IMR-90 (cell line): ENCODE results near the gene ALOXE3. TPM values are rescaled to one million over a fixed set of nuclear protein-coding genes. Genes with fewer than 3 reads are reported as not detected.

Experiments used
- ATAC-seq: fragments of 200-7000 bp; cut with Tn5 transposase; 2 replicates; pipeline ENCODE4 v1.9.1; 2020; ENCODE audit warnings: low read depth, mild to moderate bottlenecking, moderate library complexity
- BruUV-seq: library from RNA; stranded (reverse); fragments of 400-500 nt; replicated peaks from 2 replicates; lab custom pipeline; 2021; lab: Mats Ljungman, UMichigan
- CTCF ChIA-PET: fragments of 300-600 bp; formaldehyde crosslinking; extraction: SDS; loops from one replicate; lab custom pipeline; 2021; ENCODE audit warnings: antibody characterized with exemption; lab: Yijun Ruan, JAX
- POLR2A ChIA-PET: fragments of 300-600 bp; sonication (Branson Sonifier 250); formaldehyde crosslinking; loops from one replicate; lab custom pipeline; 2022; ENCODE audit warnings: antibody characterized with exemption; ENCODE audit not compliant: unreplicated experiment; lab: Charles Lee
- DNase-seq: peaks from one replicate; pipeline ENCODE4 v3.0.0; 2013
- H2AFZ ChIP-seq: replicated peaks from 2 replicates; pipeline ENCODE3; 2013; ENCODE audit warnings: low read length, mild to moderate bottlenecking; ENCODE audit not compliant: poor library complexity
- H2AK5ac ChIP-seq: 2 replicates; pipeline ENCODE4 v1.6.1; 2013; ENCODE audit warnings: low read depth, low read length, inconsistent platforms
- H2AK9ac ChIP-seq: replicated peaks from 2 replicates; pipeline ENCODE3; 2013; ENCODE audit warnings: mild to moderate bottlenecking, low read depth, low read length, moderate library complexity; ENCODE audit not compliant: poor library complexity
- H2BK120ac ChIP-seq: 2 replicates; pipeline ENCODE4 v1.6.1; 2013; ENCODE audit warnings: low read depth, low read length, inconsistent platforms
- H2BK15ac ChIP-seq: 3 replicates; pipeline ENCODE4 v1.6.1; 2013; ENCODE audit warnings: low read depth, low read length, inconsistent platforms
- H2BK20ac ChIP-seq: 2 replicates; pipeline ENCODE4 v1.6.1; 2013; ENCODE audit warnings: low read depth, mild to moderate bottlenecking, inconsistent platforms, low read length, moderate library complexity
- H2BK5ac ChIP-seq: 2 replicates; pipeline ENCODE4 v1.6.1; 2013; ENCODE audit warnings: mild to moderate bottlenecking, low read depth, low read length, inconsistent platforms; ENCODE audit not compliant: poor library complexity, severe bottlenecking
- H3K14ac ChIP-seq: replicated peaks from 2 replicates; pipeline ENCODE4 v1.6.1; 2013; ENCODE audit warnings: low read depth, low read length, inconsistent platforms
- H3K18ac ChIP-seq: 2 replicates; pipeline ENCODE4 v1.6.1; 2013; ENCODE audit warnings: low read depth, low read length, control low read depth
- H3K23ac ChIP-seq: 2 replicates; pipeline ENCODE4 v1.6.1; 2013; ENCODE audit warnings: low read depth, low read length, inconsistent platforms
- H3K27ac ChIP-seq: 2 replicates; pipeline ENCODE4 v1.5.1; 2013; ENCODE audit warnings: mild to moderate bottlenecking, control low read depth, low read length; ENCODE audit not compliant: insufficient read depth
- H3K27me3 ChIP-seq: 2 replicates; pipeline ENCODE4 v1.6.1; 2013; ENCODE audit warnings: low read length; ENCODE audit not compliant: control insufficient read depth, insufficient read depth
- H3K36me3 ChIP-seq: 2 replicates; pipeline ENCODE4 v1.6.1; 2013; ENCODE audit warnings: low read length, mixed read lengths; ENCODE audit not compliant: control insufficient read depth, insufficient read depth
- H3K4ac ChIP-seq: 2 replicates; pipeline ENCODE4 v1.6.1; 2013; ENCODE audit warnings: low read depth, low read length, inconsistent platforms
- H3K4me1 ChIP-seq: 2 replicates; pipeline ENCODE4 v1.6.1; 2013; ENCODE audit warnings: low read length, mixed read lengths; ENCODE audit not compliant: control insufficient read depth, insufficient read depth
- H3K4me2 ChIP-seq: 2 replicates; pipeline ENCODE4 v1.6.1; 2013; ENCODE audit warnings: low read depth, mild to moderate bottlenecking, control low read depth, low read length, moderate library complexity
- H3K4me3 ChIP-seq: 2 replicates; pipeline ENCODE4 v1.5.1; 2013; ENCODE audit warnings: low read depth, mild to moderate bottlenecking, control low read depth, low read length, moderate library complexity; ENCODE audit not compliant: insufficient read depth
- H3K56ac ChIP-seq: 2 replicates; pipeline ENCODE4 v1.6.1; 2013; ENCODE audit warnings: low read length, inconsistent platforms; ENCODE audit not compliant: insufficient read depth; ENCODE audit errors: extremely low read depth
- H3K79me1 ChIP-seq, 2 experiments: 2 replicates each; pipeline ENCODE4 v1.6.1; 2013; ENCODE audit warnings: low read length in 2 of 2, inconsistent platforms in 1 of 2, low read depth in 1 of 2
- H3K9ac ChIP-seq: 2 replicates; pipeline ENCODE4 v1.6.1; 2013; ENCODE audit warnings: low read depth, low read length, control low read depth
- H3K9me1 ChIP-seq: 2 replicates; pipeline ENCODE4 v1.6.1; 2013; ENCODE audit warnings: low read length, inconsistent platforms; ENCODE audit not compliant: insufficient read depth
- H3K9me3 ChIP-seq: 2 replicates; pipeline ENCODE4 v1.6.1; 2013; ENCODE audit warnings: low read length; ENCODE audit not compliant: control insufficient read depth, insufficient read depth
- H4K20me1 ChIP-seq: 2 replicates; pipeline ENCODE4 v1.6.1; 2013; ENCODE audit warnings: low read length, inconsistent platforms; ENCODE audit not compliant: insufficient read depth
- H4K5ac ChIP-seq: 2 replicates; pipeline ENCODE4 v1.6.1; 2013; ENCODE audit warnings: mild to moderate bottlenecking, low read depth, low read length, control low read depth
- H4K8ac ChIP-seq, 2 experiments: 2 replicates each; pipeline ENCODE4 v1.6.1; 2013; ENCODE audit warnings: low read depth in 2 of 2, low read length in 2 of 2, control low read depth in 1 of 2, inconsistent platforms in 1 of 2
- H4K91ac ChIP-seq: 2 replicates; pipeline ENCODE4 v1.6.1; 2013; ENCODE audit warnings: low read depth, low read length, inconsistent platforms; ENCODE audit not compliant: insufficient read depth
- CTCF ChIP-seq: conservative IDR thresholded peaks from 2 replicates; pipeline ENCODE4 v1.5.1; 2012; ENCODE audit warnings: mild to moderate bottlenecking, low read depth, low read length, improper control_type of control experiment
- MAZ ChIP-seq: IDR thresholded peaks from 2 replicates; pipeline ENCODE4 v1.6.1; 2012; ENCODE audit warnings: low read depth, mild to moderate bottlenecking, low read length, improper control_type of control experiment, moderate library complexity, borderline replicate concordance
- MXI1 ChIP-seq: IDR thresholded peaks from 2 replicates; pipeline ENCODE4 v1.6.1; 2012; ENCODE audit warnings: low read depth, mild to moderate bottlenecking, low read length, moderate library complexity, borderline replicate concordance
- RAD21 ChIP-seq: IDR thresholded peaks from 2 replicates; pipeline ENCODE4 v1.6.1; 2012; ENCODE audit warnings: low read length, improper control_type of control experiment
- SMC3 ChIP-seq: fragments of 150-350 bp; IDR thresholded peaks from 2 replicates; pipeline ENCODE4 v1.6.1; 2016; ENCODE audit warnings: low read depth, mild to moderate bottlenecking, antibody characterized with exemption, low read length, moderate library complexity
- WGBS, 2 experiments: methylation state at CpG; one replicate each; pipeline versions ENCODE4 v1.1.5 to v1.1.7; 2013; ENCODE audit warnings: missing lambda C conversion rate in 2 of 2; ENCODE audit not compliant: insufficient read length in 1 of 2; ENCODE audit errors: extremely low coverage in 2 of 2; 5-methylcytosine and 5-hydroxymethylcytosine counted together
- dilution Hi-C: fragments of 300-500 bp; cut with HindIII; formaldehyde crosslinking; loops from one replicate; pipeline ENCODE4 v1.14.3; 2018; ENCODE audit warnings: low sequenced_read_pairs; ENCODE audit not compliant: unreplicated experiment
- in situ Hi-C: fragments of 300-500 bp; cut with MboI; formaldehyde crosslinking; loops from 3 replicates; pipeline ENCODE4 v1.14.3; 2019; ENCODE audit warnings: low sequenced_read_pairs, inconsistent platforms, mixed read lengths
- intact Hi-C: fragments of 100-400 bp; cut with micrococcal nuclease; formaldehyde crosslinking; loops from 2 replicates; pipeline ENCODE4 v1.10.0; 2022
- polyA plus RNA-seq, 3 experiments: library from polyadenylated mRNA; depleted of rRNA; stranded (reverse); fragments of >200 nt; gene quantifications; 2 replicates each; pipeline ENCODE4 v1.2.3, GENCODE V29; 2012; ENCODE audit warnings: low replicate concordance in 1 of 3
- total RNA-seq: library from RNA; depleted of rRNA; stranded (reverse); fragments of >200 nt; gene quantifications from 2 replicates; pipeline ENCODE4 v1.2.3, GENCODE V29; 2012
- TF ChIP-seq, protein P1 (sequence below): fragments of 150-350 bp; IDR thresholded peaks from 2 replicates; pipeline ENCODE4 v1.6.1; 2016; ENCODE audit warnings: low read depth, mild to moderate bottlenecking, low read length, moderate library complexity, borderline replicate concordance

Gene ALOXE3
- total and polyA plus RNA-seq, 2 of the 4 experiments (the other 2 are of a cell fraction): under 0.01 to 0.26 TPM

- POLR2A ChIA-PET: no interaction called here
These were observed 3.5 kb upstream of the ALOXE3 start for GRCh38 chr17:8121681-8122421.

More at GRCh38 chr17:8121681-8122421, 3.5 kb upstream of the ALOXE3 start:
- H3K18ac ChIP-seq: no peak overlapping the region
- no peaks in the 10 kb centered on the region; a peak in 1 of 4 replicates for H3K79me1 ChIP-seq
- no peak overlapping the region for H3K23ac ChIP-seq
- H3K27me3 ChIP-seq: no peaks in the 10 kb centered on the region; the same call in 1 of the 2 replicates
- H3K4me3 ChIP-seq: peak overlapping the region; percentile 73
- H4K20me1 ChIP-seq: peaks cover 24% of the 10 kb centered on the region
- H3K27ac ChIP-seq: no peak overlapping the region
- H3K9me3 ChIP-seq: no peaks in the 10 kb centered on the region
- H2BK20ac ChIP-seq: no peak overlapping the region
- H3K9ac ChIP-seq: no peak overlapping the region
- no peak for TF ChIP-seq MXI1
- TF ChIP-seq RAD21: peak; percentile 63
- TF ChIP-seq, protein P1, sequence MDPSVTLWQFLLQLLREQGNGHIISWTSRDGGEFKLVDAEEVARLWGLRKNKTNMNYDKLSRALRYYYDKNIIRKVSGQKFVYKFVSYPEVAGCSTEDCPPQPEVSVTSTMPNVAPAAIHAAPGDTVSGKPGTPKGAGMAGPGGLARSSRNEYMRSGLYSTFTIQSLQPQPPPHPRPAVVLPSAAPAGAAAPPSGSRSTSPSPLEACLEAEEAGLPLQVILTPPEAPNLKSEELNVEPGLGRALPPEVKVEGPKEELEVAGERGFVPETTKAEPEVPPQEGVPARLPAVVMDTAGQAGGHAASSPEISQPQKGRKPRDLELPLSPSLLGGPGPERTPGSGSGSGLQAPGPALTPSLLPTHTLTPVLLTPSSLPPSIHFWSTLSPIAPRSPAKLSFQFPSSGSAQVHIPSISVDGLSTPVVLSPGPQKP: no peak
- TF ChIP-seq SMC3: peak; percentile 41
- peak; percentile 42; the same call in 1 of the 2 replicates for TF ChIP-seq MAZ
- peak; percentile 62 for TF ChIP-seq CTCF
- peak overlapping the region; percentile 86 for H3K4me2 ChIP-seq
- peak overlapping the region; percentile 88 for H2AFZ ChIP-seq
- no TSS peak for BruUV-seq
- H2BK120ac ChIP-seq: no peak overlapping the region
- dilution Hi-C loops (loop anchor here (25.0 kb wide), 1 partner anchor 115 kb away; the partner anchor contains the start of genes CTC1 and PFAS), in situ Hi-C loops (loop anchor here (5.0 kb wide), 1 partner anchor 100 kb away; no protein-coding TSS in a partner anchor), intact Hi-C loops (no loop called here)
- no peak overlapping the region for H2BK5ac ChIP-seq
- no peak overlapping the region for H3K56ac ChIP-seq
- 0% methylated on average over 30 of the region's 76 CpGs; no CpG with 5 or more reads in 1 of the 2 experiments for WGBS, 2 experiments
- H3K4me1 ChIP-seq: peaks cover 14% of the 10 kb centered on the region
- no peak overlapping the region for H4K91ac ChIP-seq
- H3K4ac ChIP-seq: no peak overlapping the region
- CTCF ChIA-PET: interaction anchor here (0.6 to 1.1 kb wide), 4 partner anchors 35 to 101 kb away, joined by 3 to 4 read pairs (median 3); no protein-coding TSS in a partner anchor
- ATAC-seq (peak; percentile 25), DNase-seq (peak; percentile 55)
- no peaks in the 10 kb centered on the region for H3K36me3 ChIP-seq
- H2AK9ac ChIP-seq: peak overlapping the region; percentile 66
- H3K14ac ChIP-seq: no peak overlapping the region
- no peak overlapping the region for H4K5ac ChIP-seq
- H2AK5ac ChIP-seq: no peak overlapping the region
- no peak overlapping the region for H4K8ac ChIP-seq
- H2BK15ac ChIP-seq: no peak overlapping the region
- H3K9me1 ChIP-seq: peaks cover 9% of the 10 kb centered on the region
